H9 (cell line): ENCODE results near the gene MOV10. TPM values are rescaled to one million over a fixed set of nuclear protein-coding genes. Genes with fewer than 3 reads are reported as not detected.

Source experiments
- DNase-seq: peaks from one replicate; pipeline ENCODE4 v3.0.0-alpha.2; 2017
- H2AFZ ChIP-seq: one replicate; pipeline ENCODE4 v1.6.1; 2013; ENCODE audit warnings: mild to moderate bottlenecking, low read length, control low read depth, moderate library complexity
- H2AK5ac ChIP-seq: 2 replicates; pipeline ENCODE4 v1.6.1; 2013; ENCODE audit warnings: low read length, control low read depth, mixed read lengths; ENCODE audit not compliant: insufficient read length
- H2BK120ac ChIP-seq: one replicate; pipeline ENCODE4 v1.6.1; 2013; ENCODE audit warnings: low read depth, mild to moderate bottlenecking, low read length, control low read depth, inconsistent platforms; ENCODE audit not compliant: poor library complexity, severe bottlenecking
- H2BK12ac ChIP-seq: 2 replicates; pipeline ENCODE4 v1.6.1; 2013; ENCODE audit warnings: low read length, control low read depth, mixed read lengths, low read depth; ENCODE audit not compliant: insufficient read length
- H2BK15ac ChIP-seq: 2 replicates; pipeline ENCODE4 v1.6.1; 2013; ENCODE audit warnings: low read depth, low read length, control low read depth
- H2BK20ac ChIP-seq: one replicate; pipeline ENCODE4 v1.6.1; 2013; ENCODE audit warnings: low read depth, mild to moderate bottlenecking, low read length, control low read depth, inconsistent platforms; ENCODE audit not compliant: poor library complexity, severe bottlenecking
- H2BK5ac ChIP-seq: 2 replicates; pipeline ENCODE4 v1.6.1; 2013; ENCODE audit warnings: low read length, control low read depth, mixed read lengths; ENCODE audit not compliant: insufficient read length
- H3K14ac ChIP-seq: 2 replicates; pipeline ENCODE4 v1.6.1; 2013; ENCODE audit warnings: low read length, control low read depth; ENCODE audit not compliant: insufficient read depth
- H3K18ac ChIP-seq: 2 replicates; pipeline ENCODE4 v1.6.1; 2013; ENCODE audit warnings: low read depth, mild to moderate bottlenecking, mixed read lengths, low read length, control low read depth; ENCODE audit not compliant: insufficient read length
- H3K23ac ChIP-seq: 2 replicates; pipeline ENCODE4 v1.6.1; 2013; ENCODE audit warnings: low read length, control low read depth, mixed read lengths, low read depth; ENCODE audit not compliant: insufficient read length
- H3K23me2 ChIP-seq: 2 replicates; pipeline ENCODE4 v1.6.1; 2013; ENCODE audit warnings: low read depth, mild to moderate bottlenecking, mixed read lengths, low read length, control low read depth; ENCODE audit not compliant: insufficient read length, poor library complexity, severe bottlenecking
- H3K27ac ChIP-seq: 2 replicates; pipeline ENCODE4 v1.5.1; 2013; ENCODE audit warnings: low read length, control low read depth, mixed read lengths, low read depth; ENCODE audit not compliant: insufficient read length
- H3K27me3 ChIP-seq: 2 replicates; pipeline ENCODE4 v1.6.1; 2013; ENCODE audit warnings: low read length, control low read depth, inconsistent platforms; ENCODE audit not compliant: insufficient read depth
- H3K4ac ChIP-seq: 2 replicates; pipeline ENCODE4 v1.6.1; 2013; ENCODE audit warnings: low read depth, mild to moderate bottlenecking, control low read depth, inconsistent platforms, low read length, moderate library complexity
- H3K4me1 ChIP-seq: 2 replicates; pipeline ENCODE4 v1.6.1; 2013; ENCODE audit warnings: low read length, control low read depth, inconsistent platforms; ENCODE audit not compliant: insufficient read depth
- H3K4me2 ChIP-seq: 2 replicates; pipeline ENCODE4 v1.6.1; 2013; ENCODE audit warnings: low read length, control low read depth, mixed read lengths; ENCODE audit not compliant: insufficient read length, insufficient read depth
- H3K56ac ChIP-seq: 2 replicates; pipeline ENCODE4 v1.6.1; 2013; ENCODE audit warnings: low read depth, mild to moderate bottlenecking, mixed read lengths, low read length, control low read depth; ENCODE audit not compliant: insufficient read length
- H3K79me1 ChIP-seq: 2 replicates; pipeline ENCODE4 v1.6.1; 2013; ENCODE audit warnings: low read depth, mild to moderate bottlenecking, moderate library complexity, low read length, control low read depth, inconsistent platforms; ENCODE audit not compliant: insufficient read depth, poor library complexity, severe bottlenecking
- H3K79me2 ChIP-seq: 2 replicates; pipeline ENCODE4 v1.6.1; 2013; ENCODE audit warnings: low read length, control low read depth, inconsistent platforms; ENCODE audit not compliant: insufficient read depth
- H3K9ac ChIP-seq: 2 replicates; pipeline ENCODE4 v1.6.1; 2013; ENCODE audit warnings: low read length, control low read depth, mixed read lengths; ENCODE audit not compliant: insufficient read length; ENCODE audit errors: extremely low read depth
- H3K9me3 ChIP-seq: one replicate; pipeline ENCODE4 v1.6.1; 2013; ENCODE audit warnings: low read depth, low read length, inconsistent platforms; ENCODE audit not compliant: control insufficient read depth
- H3T11ph ChIP-seq: one replicate; pipeline ENCODE4 v1.6.1; 2013; ENCODE audit warnings: mild to moderate bottlenecking, low read length, control low read depth, inconsistent platforms
- H4K20me1 ChIP-seq: one replicate; pipeline ENCODE4 v1.6.1; 2013; ENCODE audit not compliant: control insufficient read depth, insufficient read length, insufficient read depth
- H4K5ac ChIP-seq: 2 replicates; pipeline ENCODE4 v1.6.1; 2013; ENCODE audit warnings: low read depth, mild to moderate bottlenecking, mixed read lengths, low read length, control low read depth; ENCODE audit not compliant: insufficient read length
- H4K8ac ChIP-seq: replicated peaks from 2 replicates; pipeline ENCODE4 v1.6.1; 2013; ENCODE audit warnings: low read length, control low read depth, mixed read lengths, low read depth; ENCODE audit not compliant: insufficient read length
- H4K91ac ChIP-seq: 2 replicates; pipeline ENCODE4 v1.6.1; 2013; ENCODE audit warnings: low read depth, mild to moderate bottlenecking, moderate library complexity, mixed read lengths, low read length, control low read depth; ENCODE audit not compliant: insufficient read length
- H3K27ac Mint-ChIP-seq, 3 experiments: 2 replicates in 2 of 3; 3 replicates in 1 of 3; pipeline ENCODE4 v1.8.0; 2020 to 2021; ENCODE audit warnings: mixed read lengths in 3 of 3, mild to moderate bottlenecking in 1 of 3, moderate library complexity in 1 of 3
- H3K27me3 Mint-ChIP-seq: 2 replicates; pipeline ENCODE4 v1.8.0; 2021; ENCODE audit warnings: low read depth, mild to moderate bottlenecking, moderate library complexity, mixed read lengths
- H3K36me3 Mint-ChIP-seq, 3 experiments: 2 replicates in 2 of 3; 3 replicates in 1 of 3; pipeline ENCODE4 v1.8.0; 2020 to 2021; ENCODE audit warnings: low read depth in 3 of 3, mixed read lengths in 3 of 3; ENCODE audit not compliant: insufficient read depth in 1 of 3
- H3K4me1 Mint-ChIP-seq, 2 experiments: 2 replicates each; pipeline ENCODE4 v1.8.0; 2020; ENCODE audit warnings: mixed read lengths in 2 of 2
- H3K4me3 Mint-ChIP-seq, 2 experiments: 2 replicates in 1 of 2; 3 replicates in 1 of 2; pipeline ENCODE4 v1.8.0; 2020 to 2021; ENCODE audit warnings: mild to moderate bottlenecking in 2 of 2, mixed read lengths in 2 of 2, moderate library complexity in 1 of 2
- H3K9me3 Mint-ChIP-seq, 2 experiments: 2 replicates in 1 of 2; 3 replicates in 1 of 2; pipeline ENCODE4 v1.8.0; 2020; ENCODE audit warnings: mild to moderate bottlenecking in 2 of 2, mixed read lengths in 2 of 2, moderate library complexity in 1 of 2
- total RNA-seq: library from RNA; stranded (reverse); gene quantifications from 2 replicates; pipeline ENCODE4 v1.2.1, GENCODE V29; 2021
- TF ChIP-seq, protein P1 (sequence below): fragments of 200-600 bp; sonication (generic); conservative IDR thresholded peaks from 3 replicates; pipeline ENCODE4 v1.8.0; 2021; ENCODE audit warnings: antibody characterized with exemption, mild to moderate bottlenecking

The MOV10 gene
- total RNA-seq, 1 experiment from 2014 or later, result 77.8 TPM

DNA sequence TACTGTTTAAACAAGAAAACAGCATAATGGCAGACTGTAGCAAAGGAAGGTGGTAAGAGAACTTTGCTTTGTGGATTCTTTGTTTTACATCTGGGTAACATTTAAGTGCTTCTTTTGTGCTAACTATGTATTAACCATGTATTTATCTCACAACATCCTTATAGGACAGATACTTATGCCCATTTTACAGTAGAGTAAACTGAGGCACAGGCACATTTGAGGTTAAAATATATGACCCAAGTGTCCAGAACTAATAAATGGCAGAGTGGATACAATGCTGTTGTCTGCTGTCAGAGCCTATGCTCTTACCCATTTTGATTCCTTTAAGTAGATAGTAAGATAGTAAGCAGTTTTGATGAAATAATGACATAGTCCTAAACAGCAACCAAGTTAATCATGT is 47.6 kb upstream of the MOV10 start:
- H2BK120ac ChIP-seq, result no peak overlapping the region
- H3K9ac ChIP-seq, result no peak overlapping the region
- no peak for DNase-seq
- H3K18ac ChIP-seq, result no peak overlapping the region
- H3K27me3 ChIP-seq, result no peaks in the 10 kb centered on the region
- no peak overlapping the region for H2BK12ac ChIP-seq
- H3K79me2 ChIP-seq, result peaks cover 23% of the 10 kb centered on the region; the same call in 1 of the 2 replicates
- H3K23ac ChIP-seq, result no peak overlapping the region
- no peak overlapping the region for H3K27ac ChIP-seq
- no peak overlapping the region for H4K91ac ChIP-seq
- H3K4me1 ChIP-seq, result no peaks in the 10 kb centered on the region
- H4K20me1 ChIP-seq, result no peaks in the 10 kb centered on the region
- H2BK15ac ChIP-seq, result no peak overlapping the region
- Mint-ChIP-seq H3K27me3 (no peaks in the 10 kb centered on the region), H3K9me3 (no peaks in the 10 kb centered on the region), H3K27ac (no peak overlapping the region), H3K36me3 (peaks cover 0 to 25% (median 5%) of the 10 kb centered on the region in 3 experiments; a peak in 3 of 7 replicates), H3K4me1 (peaks cover 0 to 1% of the 10 kb centered on the region in 2 experiments; a peak in 1 of 4 replicates), H3K4me3 (no peak overlapping the region)
- no peak overlapping the region for H2AFZ ChIP-seq
- H3K9me3 ChIP-seq, result no peaks in the 10 kb centered on the region
- no peak overlapping the region for H3K14ac ChIP-seq
- H2AK5ac ChIP-seq, result no peak overlapping the region
- H3K56ac ChIP-seq, result no peak overlapping the region
- TF ChIP-seq, protein P1, sequence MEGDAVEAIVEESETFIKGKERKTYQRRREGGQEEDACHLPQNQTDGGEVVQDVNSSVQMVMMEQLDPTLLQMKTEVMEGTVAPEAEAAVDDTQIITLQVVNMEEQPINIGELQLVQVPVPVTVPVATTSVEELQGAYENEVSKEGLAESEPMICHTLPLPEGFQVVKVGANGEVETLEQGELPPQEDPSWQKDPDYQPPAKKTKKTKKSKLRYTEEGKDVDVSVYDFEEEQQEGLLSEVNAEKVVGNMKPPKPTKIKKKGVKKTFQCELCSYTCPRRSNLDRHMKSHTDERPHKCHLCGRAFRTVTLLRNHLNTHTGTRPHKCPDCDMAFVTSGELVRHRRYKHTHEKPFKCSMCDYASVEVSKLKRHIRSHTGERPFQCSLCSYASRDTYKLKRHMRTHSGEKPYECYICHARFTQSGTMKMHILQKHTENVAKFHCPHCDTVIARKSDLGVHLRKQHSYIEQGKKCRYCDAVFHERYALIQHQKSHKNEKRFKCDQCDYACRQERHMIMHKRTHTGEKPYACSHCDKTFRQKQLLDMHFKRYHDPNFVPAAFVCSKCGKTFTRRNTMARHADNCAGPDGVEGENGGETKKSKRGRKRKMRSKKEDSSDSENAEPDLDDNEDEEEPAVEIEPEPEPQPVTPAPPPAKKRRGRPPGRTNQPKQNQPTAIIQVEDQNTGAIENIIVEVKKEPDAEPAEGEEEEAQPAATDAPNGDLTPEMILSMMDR, result no peak
- H3T11ph ChIP-seq, result no peak overlapping the region
- no peak overlapping the region for H2BK5ac ChIP-seq
- no peaks in the 10 kb centered on the region for H3K23me2 ChIP-seq
- no peak overlapping the region for H4K5ac ChIP-seq
- no peak overlapping the region for H2BK20ac ChIP-seq
- H3K4me2 ChIP-seq, result no peak overlapping the region
- H4K8ac ChIP-seq, result no peak overlapping the region
- H3K4ac ChIP-seq, result no peak overlapping the region
- H3K79me1 ChIP-seq, result peaks cover 9% of the 10 kb centered on the region
